OCI-LY7 (cell line): ENCODE measurements around the gene SUSD3. TPM values are rescaled to one million over a fixed set of nuclear protein-coding genes. Genes with fewer than 3 reads are reported as not detected.

ENCODE experiments used
- BruUV-seq: library from RNA; stranded (reverse); fragments of 400-500 nt; replicated peaks from 2 replicates; lab custom pipeline; 2021; lab: Mats Ljungman, UMichigan
- CTCF ChIA-PET: fragments of 300-600 bp; sonication (Branson Sonifier 250); formaldehyde crosslinking; loops from one replicate; lab custom pipeline; 2022; ENCODE audit warnings: antibody characterized with exemption; ENCODE audit not compliant: unreplicated experiment; lab: Charles Lee
- POLR2A ChIA-PET: fragments of 300-600 bp; sonication (Branson Sonifier 250); formaldehyde crosslinking; loops from one replicate; lab custom pipeline; 2022; ENCODE audit warnings: antibody characterized with exemption; lab: Charles Lee
- DNase-seq: peaks from one replicate; pipeline ENCODE4 v3.0.0-alpha.2; 2015; ENCODE audit warnings: low spot score
- H2AFZ ChIP-seq: fragments of 200-600 bp; sonication (generic), shearing (Covaris generic); 2 replicates; pipeline ENCODE4 v1.6.1; 2014; ENCODE audit warnings: mild to moderate bottlenecking, antibody characterized with exemption, low read length, moderate library complexity
- H3K27ac ChIP-seq: fragments of 200-600 bp; sonication (generic); 2 replicates; pipeline ENCODE4 v1.5.1; 2014; ENCODE audit warnings: mixed run types, low read depth, mild to moderate bottlenecking, moderate library complexity, low read length, inconsistent platforms; ENCODE audit not compliant: poor library complexity, severe bottlenecking
- H3K36me3 ChIP-seq: fragments of 200-600 bp; sonication (generic); 2 replicates; pipeline ENCODE4 v1.6.1; 2014; ENCODE audit warnings: mild to moderate bottlenecking, antibody characterized with exemption, low read length, moderate library complexity, mixed read lengths; ENCODE audit not compliant: insufficient read depth
- H3K4me1 ChIP-seq: fragments of 200-600 bp; sonication (generic); 2 replicates; pipeline ENCODE4 v1.5.1; 2014; ENCODE audit warnings: mild to moderate bottlenecking, low read length; ENCODE audit not compliant: insufficient read depth, poor library complexity, severe bottlenecking
- H3K4me2 ChIP-seq: fragments of 200-600 bp; sonication (generic); 2 replicates; pipeline ENCODE4 v1.6.1; 2014; ENCODE audit warnings: mild to moderate bottlenecking, low read length
- H3K4me3 ChIP-seq: fragments of 200-600 bp; sonication (generic); 2 replicates; pipeline ENCODE4 v1.5.1; 2014; ENCODE audit warnings: mild to moderate bottlenecking, low read depth, low read length; ENCODE audit not compliant: poor library complexity, severe bottlenecking
- H3K79me2 ChIP-seq: fragments of 200-600 bp; sonication (generic); 2 replicates; pipeline ENCODE4 v1.6.1; 2016; ENCODE audit warnings: low read depth, mild to moderate bottlenecking, low read length, moderate library complexity, mixed read lengths; ENCODE audit not compliant: insufficient read depth
- H3K9me2 ChIP-seq: fragments of 200-600 bp; sonication (generic); 2 replicates; pipeline ENCODE4 v1.6.1; 2016; ENCODE audit warnings: mild to moderate bottlenecking, low read length, mixed read lengths; ENCODE audit not compliant: insufficient read depth
- H3K9me3 ChIP-seq: fragments of 200-600 bp; sonication (generic); 2 replicates; pipeline ENCODE4 v1.6.1; 2014; ENCODE audit warnings: mild to moderate bottlenecking, mixed run types, low read length, mixed read lengths
- H4K20me1 ChIP-seq: fragments of 200-600 bp; sonication (generic); 2 replicates; pipeline ENCODE4 v1.6.1; 2014; ENCODE audit warnings: mild to moderate bottlenecking, antibody characterized with exemption, low read length, moderate library complexity, mixed read lengths; ENCODE audit not compliant: insufficient read depth
- CTCF ChIP-seq: fragments of 200-600 bp; sonication (generic); conservative IDR thresholded peaks from 2 replicates; pipeline ENCODE4 v1.5.1; 2014; ENCODE audit warnings: mild to moderate bottlenecking, antibody characterized with exemption, low read length, moderate library complexity, mixed read lengths
- EZH2phosphoT487 ChIP-seq: fragments of 200-600 bp; sonication (generic); IDR thresholded peaks from 2 replicates; pipeline ENCODE4 v1.6.1; 2018; ENCODE audit warnings: low read depth, borderline replicate concordance, mild to moderate bottlenecking, mixed run types, antibody characterized with exemption, low read length, moderate library complexity, mixed read lengths
- intact Hi-C: fragments of 100-400 bp; cut with micrococcal nuclease; formaldehyde crosslinking; loops from one replicate; pipeline ENCODE4 v1.10.0; 2022; ENCODE audit not compliant: unreplicated experiment
- total RNA-seq, 2 experiments: library from RNA; depleted of rRNA in 1 of 2; stranded (reverse); fragments of >200 nt in 1 of 2; shearing (Covaris generic) in 1 of 2; gene quantifications; 2 replicates each; pipeline ENCODE4 v1.2.3, GENCODE V29; 2014 to 2022

Gene SUSD3
- total RNA-seq, 2 experiments from 2014 or later = 94.1 to 201 TPM

- Histone ChIP-seq H3K4me3 (peak overlapping the region; percentile 79), H3K36me3 (peaks cover 10% of the 10 kb centered on the region; the same call in 1 of the 2 replicates), H3K4me2 (peak overlapping the region; percentile 88), H3K79me2 (peaks cover 28% of the 10 kb centered on the region), H3K9me3 (no peaks in the 10 kb centered on the region), H3K4me1 (peaks cover 69% of the 10 kb centered on the region), H3K27ac (peak overlapping the region; percentile 95), H2AFZ (peak overlapping the region; percentile 51), H4K20me1 (no peaks in the 10 kb centered on the region), H3K9me2 (no peaks in the 10 kb centered on the region)
- TF ChIP-seq EZH2phosphoT487 (no peak), CTCF (no peak)
- DNase-seq = no peak
- intact Hi-C loops = loop anchor here (1.0 kb wide), 2 partner anchors 30 to 94 kb away; no protein-coding TSS in a partner anchor
- BruUV-seq = no TSS peak
- ChIA-PET POLR2A (no interaction called here), CTCF (no interaction called here)
Measured at GRCh38 chr9:93057703-93058354, 672 bp upstream of the SUSD3 start.

- Histone ChIP-seq H2AFZ (no peak overlapping the region), H3K4me3 (peak overlapping the region; percentile 79), H3K9me2 (no peaks in the 10 kb centered on the region), H4K20me1 (no peaks in the 10 kb centered on the region), H3K9me3 (no peaks in the 10 kb centered on the region), H3K27ac (peak overlapping the region; percentile 95), H3K79me2 (peaks cover 37% of the 10 kb centered on the region), H3K4me1 (peaks cover 81% of the 10 kb centered on the region), H3K36me3 (peaks cover 18% of the 10 kb centered on the region), H3K4me2 (peak overlapping the region; percentile 88)
- no TSS peak for BruUV-seq
- POLR2A ChIA-PET = interaction anchor here (0.6 to 1.5 kb wide), 4 partner anchors 16 to 50 kb away, joined by 3 to 6 read pairs (median 3); no protein-coding TSS in a partner anchor
- CTCF ChIA-PET = interaction anchor here (1.0 to 1.4 kb wide), 3 partner anchors 31 to 243 kb away, joined by 3 to 6 read pairs (median 3); no protein-coding TSS in a partner anchor
- DNase-seq = peak; percentile 66
- intact Hi-C loops = no loop called here
- TF ChIP-seq EZH2phosphoT487 (no peak), CTCF (no peak)
Measured at GRCh38 chr9:93059011-93059714, 662 bp downstream of the SUSD3 start.
